ENCODE measurements around the gene RCN1. TPM values are rescaled to one million over a fixed set of nuclear protein-coding genes. Genes with fewer than 3 reads are reported as not detected.

RCN1 gene
- total and polyA plus RNA-seq, 2 experiments from 2014 or later: 107 to 140 TPM

DNA sequence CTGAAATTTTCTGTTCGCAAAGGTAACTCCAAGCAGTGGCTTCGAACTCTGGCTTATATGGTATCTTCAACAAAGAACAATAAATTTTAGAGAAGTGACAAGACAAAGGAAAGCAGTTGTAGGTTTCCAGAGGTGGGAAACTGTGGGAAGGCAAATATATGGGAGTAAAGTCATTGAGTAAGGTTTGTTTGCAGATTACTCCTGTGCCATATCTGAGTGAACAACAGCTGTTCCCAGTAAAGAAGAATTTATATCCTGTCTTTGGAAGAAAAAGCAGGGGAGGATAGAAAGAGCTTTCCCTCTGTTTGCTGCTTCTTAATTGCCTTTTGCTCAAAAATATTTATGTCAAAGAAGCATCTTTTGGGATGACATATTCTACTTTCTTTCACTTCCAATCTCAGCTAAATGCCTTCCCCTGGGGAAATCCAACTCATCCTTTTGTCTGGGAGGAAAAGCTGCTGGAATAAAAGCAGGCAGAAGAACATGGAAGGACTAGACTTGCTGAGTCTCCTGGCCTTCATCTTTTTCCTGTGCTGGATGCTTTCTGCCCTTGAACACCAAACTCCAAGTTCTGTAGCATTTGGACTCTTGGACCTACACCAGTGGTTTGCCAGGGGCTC lies 10.4 kb upstream of the RCN1 start (continued):
- TF ChIP-seq, protein P1, sequence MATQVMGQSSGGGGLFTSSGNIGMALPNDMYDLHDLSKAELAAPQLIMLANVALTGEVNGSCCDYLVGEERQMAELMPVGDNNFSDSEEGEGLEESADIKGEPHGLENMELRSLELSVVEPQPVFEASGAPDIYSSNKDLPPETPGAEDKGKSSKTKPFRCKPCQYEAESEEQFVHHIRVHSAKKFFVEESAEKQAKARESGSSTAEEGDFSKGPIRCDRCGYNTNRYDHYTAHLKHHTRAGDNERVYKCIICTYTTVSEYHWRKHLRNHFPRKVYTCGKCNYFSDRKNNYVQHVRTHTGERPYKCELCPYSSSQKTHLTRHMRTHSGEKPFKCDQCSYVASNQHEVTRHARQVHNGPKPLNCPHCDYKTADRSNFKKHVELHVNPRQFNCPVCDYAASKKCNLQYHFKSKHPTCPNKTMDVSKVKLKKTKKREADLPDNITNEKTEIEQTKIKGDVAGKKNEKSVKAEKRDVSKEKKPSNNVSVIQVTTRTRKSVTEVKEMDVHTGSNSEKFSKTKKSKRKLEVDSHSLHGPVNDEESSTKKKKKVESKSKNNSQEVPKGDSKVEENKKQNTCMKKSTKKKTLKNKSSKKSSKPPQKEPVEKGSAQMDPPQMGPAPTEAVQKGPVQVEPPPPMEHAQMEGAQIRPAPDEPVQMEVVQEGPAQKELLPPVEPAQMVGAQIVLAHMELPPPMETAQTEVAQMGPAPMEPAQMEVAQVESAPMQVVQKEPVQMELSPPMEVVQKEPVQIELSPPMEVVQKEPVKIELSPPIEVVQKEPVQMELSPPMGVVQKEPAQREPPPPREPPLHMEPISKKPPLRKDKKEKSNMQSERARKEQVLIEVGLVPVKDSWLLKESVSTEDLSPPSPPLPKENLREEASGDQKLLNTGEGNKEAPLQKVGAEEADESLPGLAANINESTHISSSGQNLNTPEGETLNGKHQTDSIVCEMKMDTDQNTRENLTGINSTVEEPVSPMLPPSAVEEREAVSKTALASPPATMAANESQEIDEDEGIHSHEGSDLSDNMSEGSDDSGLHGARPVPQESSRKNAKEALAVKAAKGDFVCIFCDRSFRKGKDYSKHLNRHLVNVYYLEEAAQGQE (IDR thresholded peaks at IDR 0.05; ENCODE audit: unreplicated experiment): no peak
- TF ChIP-seq CREB1 (CRISPR knock-in tag; IDR thresholded peaks at IDR 0.05; ENCODE audit: low read depth) (no peak), POLR2AphosphoS5 (IDR thresholded peaks at IDR 0.05; ENCODE audit: low read depth) (no peak), ZNF114 (CRISPR knock-in tag; IDR thresholded peaks at IDR 0.05) (no peak), ZNF331 (CRISPR knock-in tag; IDR thresholded peaks at IDR 0.05; ENCODE audit: low read depth) (no peak)

DNA sequence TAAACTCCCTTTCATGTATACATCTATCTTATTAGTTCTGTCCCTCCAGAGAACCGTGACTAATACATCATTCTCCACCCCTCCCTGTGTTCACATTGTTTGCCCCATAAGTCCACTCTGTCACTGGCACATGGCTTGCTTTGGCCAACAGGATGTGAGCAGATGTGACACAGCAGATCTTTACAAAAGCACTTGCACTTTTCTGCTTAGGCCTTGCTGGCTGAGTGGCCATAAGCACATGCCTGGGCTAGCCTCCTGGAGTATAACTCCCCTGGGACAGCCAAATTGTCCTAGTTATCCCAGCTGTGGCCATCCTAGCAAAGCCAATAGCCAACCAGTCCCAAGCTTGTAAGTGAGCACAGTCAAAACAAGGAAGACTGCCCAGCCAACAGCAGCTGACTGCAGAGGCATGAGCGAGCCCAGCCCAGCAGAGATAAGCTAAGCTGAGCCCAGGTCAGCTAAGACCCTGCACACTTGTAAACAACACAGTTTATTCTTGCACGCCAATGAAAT lies 9.7 kb upstream of the RCN1 start:
- Histone ChIP-seq H3K9me2 (ENCODE audit: insufficient read depth) (peaks cover 11% of the 10 kb centered on the region; the same call in 1 of the 2 replicates), H3F3A (replicated peaks; ENCODE audit: low read depth) (no peaks in the 10 kb centered on the region), H4K20me1 (replicated peaks; ENCODE audit: insufficient read depth) (no peaks in the 10 kb centered on the region), H3K27me3 (ENCODE audit: insufficient read depth) (no peaks in the 10 kb centered on the region), H3K4me2 (no peak overlapping the region), H3K4me3 (no peak overlapping the region), H2AFZ (peak overlapping the region; percentile 63; the same call in 1 of the 2 replicates), H3K27ac (ENCODE audit: low read depth) (no peak overlapping the region), H3K36me3 (ENCODE audit: insufficient read depth) (no peaks in the 10 kb centered on the region), H3K79me2 (replicated peaks; ENCODE audit: insufficient read depth) (no peaks in the 10 kb centered on the region), H3K4me1 (ENCODE audit: insufficient read depth) (peaks cover 11% of the 10 kb centered on the region)
- Mint-ChIP-seq H3K4me3 (no peak overlapping the region), H3K27ac (no peak overlapping the region), H3K27me3 (ENCODE audit: insufficient read depth, low read depth, poor library complexity) (peaks cover 5% of the 10 kb centered on the region), H3K4me1 (peaks cover 18% of the 10 kb centered on the region), H3K36me3 (ENCODE audit: low read depth) (no peaks in the 10 kb centered on the region), H3K9me3 (peaks cover 3% of the 10 kb centered on the region; the same call in 1 of the 3 replicates)
- DNase-seq (ENCODE audit: low spot score): no peak
- ATAC-seq: no peak
- TF ChIP-seq, protein P1 (IDR thresholded peaks at IDR 0.05; ENCODE audit: unreplicated experiment): no peak
- TF ChIP-seq STAT1 (IDR thresholded peaks at IDR 0.05; ENCODE audit: unreplicated experiment) (no peak), ZNF331 (CRISPR knock-in tag; IDR thresholded peaks at IDR 0.05; ENCODE audit: low read depth) (no peak), ZNF114 (CRISPR knock-in tag; IDR thresholded peaks at IDR 0.05) (no peak), CREB1 (CRISPR knock-in tag; IDR thresholded peaks at IDR 0.05; ENCODE audit: low read depth) (no peak), POLR2AphosphoS5 (IDR thresholded peaks at IDR 0.05; ENCODE audit: low read depth) (no peak), JUNB (IDR thresholded peaks at IDR 0.05; ENCODE audit: unreplicated experiment) (no peak)
- TF ChIP-seq, protein P2, sequence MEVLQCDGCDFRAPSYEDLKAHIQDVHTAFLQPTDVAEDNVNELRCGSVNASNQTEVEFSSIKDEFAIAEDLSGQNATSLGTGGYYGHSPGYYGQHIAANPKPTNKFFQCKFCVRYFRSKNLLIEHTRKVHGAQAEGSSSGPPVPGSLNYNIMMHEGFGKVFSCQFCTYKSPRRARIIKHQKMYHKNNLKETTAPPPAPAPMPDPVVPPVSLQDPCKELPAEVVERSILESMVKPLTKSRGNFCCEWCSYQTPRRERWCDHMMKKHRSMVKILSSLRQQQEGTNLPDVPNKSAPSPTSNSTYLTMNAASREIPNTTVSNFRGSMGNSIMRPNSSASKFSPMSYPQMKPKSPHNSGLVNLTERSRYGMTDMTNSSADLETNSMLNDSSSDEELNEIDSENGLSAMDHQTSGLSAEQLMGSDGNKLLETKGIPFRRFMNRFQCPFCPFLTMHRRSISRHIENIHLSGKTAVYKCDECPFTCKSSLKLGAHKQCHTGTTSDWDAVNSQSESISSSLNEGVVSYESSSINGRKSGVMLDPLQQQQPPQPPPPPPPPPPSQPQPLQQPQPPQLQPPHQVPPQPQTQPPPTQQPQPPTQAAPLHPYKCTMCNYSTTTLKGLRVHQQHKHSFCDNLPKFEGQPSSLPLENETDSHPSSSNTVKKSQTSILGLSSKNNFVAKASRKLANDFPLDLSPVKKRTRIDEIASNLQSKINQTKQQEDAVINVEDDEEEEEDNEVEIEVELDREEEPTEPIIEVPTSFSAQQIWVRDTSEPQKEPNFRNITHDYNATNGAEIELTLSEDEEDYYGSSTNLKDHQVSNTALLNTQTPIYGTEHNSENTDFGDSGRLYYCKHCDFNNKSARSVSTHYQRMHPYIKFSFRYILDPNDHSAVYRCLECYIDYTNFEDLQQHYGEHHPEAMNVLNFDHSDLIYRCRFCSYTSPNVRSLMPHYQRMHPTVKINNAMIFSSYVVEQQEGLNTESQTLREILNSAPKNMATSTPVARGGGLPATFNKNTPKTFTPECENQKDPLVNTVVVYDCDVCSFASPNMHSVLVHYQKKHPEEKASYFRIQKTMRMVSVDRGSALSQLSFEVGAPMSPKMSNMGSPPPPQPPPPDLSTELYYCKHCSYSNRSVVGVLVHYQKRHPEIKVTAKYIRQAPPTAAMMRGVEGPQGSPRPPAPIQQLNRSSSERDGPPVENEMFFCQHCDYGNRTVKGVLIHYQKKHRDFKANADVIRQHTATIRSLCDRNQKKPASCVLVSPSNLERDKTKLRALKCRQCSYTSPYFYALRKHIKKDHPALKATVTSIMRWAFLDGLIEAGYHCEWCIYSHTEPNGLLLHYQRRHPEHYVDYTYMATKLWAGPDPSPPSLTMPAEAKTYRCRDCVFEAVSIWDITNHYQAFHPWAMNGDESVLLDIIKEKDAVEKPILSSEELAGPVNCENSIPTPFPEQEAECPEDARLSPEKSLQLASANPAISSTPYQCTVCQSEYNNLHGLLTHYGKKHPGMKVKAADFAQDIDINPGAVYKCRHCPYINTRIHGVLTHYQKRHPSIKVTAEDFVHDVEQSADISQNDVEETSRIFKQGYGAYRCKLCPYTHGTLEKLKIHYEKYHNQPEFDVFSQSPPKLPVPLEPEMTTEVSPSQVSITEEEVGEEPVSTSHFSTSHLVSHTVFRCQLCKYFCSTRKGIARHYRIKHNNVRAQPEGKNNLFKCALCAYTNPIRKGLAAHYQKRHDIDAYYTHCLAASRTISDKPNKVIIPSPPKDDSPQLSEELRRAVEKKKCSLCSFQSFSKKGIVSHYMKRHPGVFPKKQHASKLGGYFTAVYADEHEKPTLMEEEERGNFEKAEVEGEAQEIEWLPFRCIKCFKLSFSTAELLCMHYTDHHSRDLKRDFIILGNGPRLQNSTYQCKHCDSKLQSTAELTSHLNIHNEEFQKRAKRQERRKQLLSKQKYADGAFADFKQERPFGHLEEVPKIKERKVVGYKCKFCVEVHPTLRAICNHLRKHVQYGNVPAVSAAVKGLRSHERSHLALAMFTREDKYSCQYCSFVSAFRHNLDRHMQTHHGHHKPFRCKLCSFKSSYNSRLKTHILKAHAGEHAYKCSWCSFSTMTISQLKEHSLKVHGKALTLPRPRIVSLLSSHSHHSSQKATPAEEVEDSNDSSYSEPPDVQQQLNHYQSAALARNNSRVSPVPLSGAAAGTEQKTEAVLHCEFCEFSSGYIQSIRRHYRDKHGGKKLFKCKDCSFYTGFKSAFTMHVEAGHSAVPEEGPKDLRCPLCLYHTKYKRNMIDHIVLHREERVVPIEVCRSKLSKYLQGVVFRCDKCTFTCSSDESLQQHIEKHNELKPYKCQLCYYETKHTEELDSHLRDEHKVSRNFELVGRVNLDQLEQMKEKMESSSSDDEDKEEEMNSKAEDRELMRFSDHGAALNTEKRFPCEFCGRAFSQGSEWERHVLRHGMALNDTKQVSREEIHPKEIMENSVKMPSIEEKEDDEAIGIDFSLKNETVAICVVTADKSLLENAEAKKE (CRISPR knock-in tag; IDR thresholded peaks at IDR 0.05): no peak
